Transverse colon (tissue), 4 donors: ENCODE results near the gene SMCR8. TPM values are rescaled to one million over a fixed set of nuclear protein-coding genes. Genes with fewer than 3 reads are reported as not detected.
"Not testable (repeated sequence)": the region's sequence is repeated elsewhere in the genome, so short reads cannot be mapped to it uniquely, and the experiment has no call there.

Experiments used
- DNase-seq: peaks from one replicate; pipeline ENCODE4 v3.0.0-alpha.2; 2019
- H3K27ac ChIP-seq, 4 donors: fragments of 200-600 bp; sonication (generic); 2 replicates each; pipeline ENCODE4 v1.5.1; 2016 to 2018; ENCODE audit warnings: inconsistent platforms in 4 of 4
- H3K27me3 ChIP-seq: fragments of 200-600 bp; sonication (generic); 2 replicates; pipeline ENCODE4 v1.5.1; 2017; ENCODE audit warnings: inconsistent platforms
- H3K36me3 ChIP-seq, 4 donors: fragments of 200-600 bp; sonication (generic); 2 replicates each; pipeline ENCODE4 v1.5.1; 2017 to 2019; ENCODE audit warnings: inconsistent platforms in 4 of 4
- H3K4me1 ChIP-seq, 4 donors: fragments of 200-600 bp; sonication (generic); 2 replicates each; pipeline ENCODE4 v1.5.1; 2017 to 2020; ENCODE audit warnings: inconsistent platforms in 4 of 4
- H3K4me3 ChIP-seq, 4 donors: fragments of 200-600 bp; sonication (generic); 1 replicate in 1 of 4; 2 replicates in 3 of 4; pipeline versions ENCODE4 v1.5.1 to v1.6.1; 2017 to 2019; ENCODE audit warnings: inconsistent platforms in 4 of 4
- H3K9me3 ChIP-seq, 2 donors: fragments of 200-600 bp; sonication (generic); 2 replicates each; pipeline ENCODE4 v1.5.1; 2017 to 2019; ENCODE audit warnings: inconsistent platforms in 2 of 2
- CTCF ChIP-seq, 5 experiments: fragments of 200-600 bp in 3 of 5; fragments of 450-650 bp in 2 of 5; sonication (generic) in 3 of 5; IDR thresholded peaks; 1 replicate in 2 of 5; 2 replicates in 3 of 5; pipeline ENCODE4 v1.5.1; 2016 to 2017; ENCODE audit warnings: antibody characterized with exemption in 5 of 5, inconsistent platforms in 3 of 5, mild to moderate bottlenecking in 2 of 5, moderate library complexity in 1 of 5
- EP300 ChIP-seq: sonication (generic); formaldehyde crosslinking; IDR thresholded peaks from one replicate; pipeline ENCODE4 v1.6.1; 2017; ENCODE audit warnings: antibody characterized with exemption, low read depth
- POLR2A ChIP-seq: fragments of 450-650 bp; IDR thresholded peaks from one replicate; pipeline ENCODE4 v1.6.1; 2016; ENCODE audit warnings: antibody characterized with exemption, mild to moderate bottlenecking, moderate library complexity
- POLR2AphosphoS5 ChIP-seq, 3 donors: sonication (generic); formaldehyde crosslinking; IDR thresholded peaks; one replicate each; pipeline ENCODE4 v1.6.1; 2016; ENCODE audit warnings: antibody characterized with exemption in 3 of 3
- WGBS, 2 donors: methylation state at CpG; one replicate each; pipeline ENCODE4 v1.1.5; 2018; ENCODE audit warnings: low coverage in 1 of 2; 5-methylcytosine and 5-hydroxymethylcytosine counted together
- in situ Hi-C, 4 donors: fragments of 200-750 bp; cut with MboI; loops; one replicate each; pipeline versions ENCODE4 v1.15.0 to v1.15.1; 2017; ENCODE audit warnings: low sequenced_read_pairs in 3 of 4, low pct_ligation_motif_present in 1 of 4, low pct_unique_long_range_greater_than_20kb in 1 of 4
- intact Hi-C: fragments of 100-400 bp; cut with DNase I; formaldehyde crosslinking; loops from one replicate; pipeline ENCODE4 v1.15.1; 2023; ENCODE audit warnings: low total_unique reads
- total RNA-seq, 4 donors: library from RNA; depleted of rRNA; stranded (reverse); fragments of >200 nt; gene quantifications; one replicate each; pipeline ENCODE4 v1.1.0, GENCODE V29; 2016

The SMCR8 gene
- total RNA-seq, 4 donors from 2014 or later = 12.1 to 20.6 (median 19.6) TPM

GRCh38 chr17:18280766-18281371, 34.2 kb upstream of the SMCR8 start:
- no peak for DNase-seq
- Histone ChIP-seq H3K27ac (no peak overlapping the region), H3K36me3 (peaks cover 0 to 37% (median 18%) of the 10 kb centered on the region in 4 donors), H3K9me3 (no peaks in the 10 kb centered on the region), H3K4me3 (no peak overlapping the region), H3K4me1 (no peaks in the 10 kb centered on the region), H3K27me3 (no peaks in the 10 kb centered on the region)
- 60% methylated on average over 5 of the region's 5 CpGs; no CpG with 5 or more reads in 1 of the 2 donors for WGBS, 2 donors
- TF ChIP-seq CTCF (IDR thresholded peaks at IDR 0.05) = no peak
- TF ChIP-seq POLR2AphosphoS5 (IDR thresholded peaks at IDR 0.05) = no peak
- TF ChIP-seq POLR2A = no peak
- no peak for TF ChIP-seq EP300
- intact Hi-C loops (no loop called here), in situ Hi-C loops (no loop called here)

- Histone ChIP-seq H3K4me1 (no peaks in the 10 kb centered on the region), H3K4me3 (no peak overlapping the region), H3K36me3 (peaks cover 0 to 41% (median 18%) of the 10 kb centered on the region in 4 donors), H3K9me3 (no peaks in the 10 kb centered on the region), H3K27me3 (no peaks in the 10 kb centered on the region), H3K27ac (no peak overlapping the region)
- in situ Hi-C loops = no loop called here
- 94 to 100% methylated on average over 1 to 6 of the region's 6 CpGs for WGBS, 2 donors
- DNase-seq = no peak
- TF ChIP-seq EP300 (no peak), POLR2AphosphoS5 (IDR thresholded peaks at IDR 0.05) (no peak), POLR2A (no peak), CTCF (IDR thresholded peaks at IDR 0.05) (no peak)
- intact Hi-C loops = loop anchor here (2.0 kb wide), 1 partner anchor 47 kb away; no protein-coding TSS in a partner anchor
These were observed 33.3 kb upstream of the SMCR8 start for GRCh38 chr17:18281788-18282187.

- 93 to 100% methylated on average over 4 to 11 of the region's 11 CpGs for WGBS, 2 donors
- H3K27me3 ChIP-seq = no peaks in the 10 kb centered on the region
- no peak overlapping the region for H3K27ac ChIP-seq
- no peaks in the 10 kb centered on the region for H3K4me1 ChIP-seq
- H3K36me3 ChIP-seq = peaks cover 0 to 51% (median 12%) of the 10 kb centered on the region in 4 donors
- TF ChIP-seq POLR2AphosphoS5 (IDR thresholded peaks at IDR 0.05) (no peak), CTCF (IDR thresholded peaks at IDR 0.05) (no peak), POLR2A (no peak), EP300 (no peak)
- no peaks in the 10 kb centered on the region for H3K9me3 ChIP-seq
- no peak overlapping the region for H3K4me3 ChIP-seq
- DNase-seq = no peak
- intact Hi-C loops (no loop called here), in situ Hi-C loops (no loop called here)
These were observed 29.8 kb upstream of the SMCR8 start for GRCh38 chr17:18285296-18285695.

- no peaks in the 10 kb centered on the region for H3K4me1 ChIP-seq
- WGBS, 2 donors = 93 to 95% methylated on average over 13 to 15 of the region's 15 CpGs
- in situ Hi-C loops = no loop called here
- no peak for DNase-seq
- H3K36me3 ChIP-seq = peaks cover 0 to 42% (median 13%) of the 10 kb centered on the region in 4 donors
- H3K27ac ChIP-seq = no peak overlapping the region
- no peak overlapping the region for H3K4me3 ChIP-seq
- no peaks in the 10 kb centered on the region for H3K9me3 ChIP-seq
- no peaks in the 10 kb centered on the region for H3K27me3 ChIP-seq
- intact Hi-C loops = no loop called here
- TF ChIP-seq POLR2A (no peak), CTCF (IDR thresholded peaks at IDR 0.05) (no peak), POLR2AphosphoS5 (IDR thresholded peaks at IDR 0.05) (no peak), EP300 (no peak)
These were observed 23.2 kb upstream of the SMCR8 start for GRCh38 chr17:18291718-18292540.

GRCh38 chr17:18298061-18298460, 17.0 kb upstream of the SMCR8 start:
- intact Hi-C loops, in situ Hi-C loops, H3K27me3 ChIP-seq, H3K4me3 ChIP-seq, H3K9me3 ChIP-seq, DNase-seq, H3K27ac ChIP-seq, H3K4me1 ChIP-seq: not testable (repeated sequence)
- WGBS, 2 donors = 79% methylated on average over 6 of the region's 30 CpGs; no CpG with 5 or more reads in 1 of the 2 donors
- peaks cover 0 to 34% (median 16%) of the 10 kb centered on the region in 4 donors for H3K36me3 ChIP-seq
